Stimulated activated CD4-positive, alpha-beta T cell treated with anti-CD3 and anti-CD28 coated beads, TNF-alpha, amount 100 ng/mL, for 48 hours (primary cell): ENCODE data around the gene RBMY1B.
"Not testable (repeated sequence)": the region's sequence is repeated elsewhere in the genome, so short reads cannot be mapped to it uniquely, and the experiment has no call there.

Experiments
- DNase-seq, 3 donors: peaks; one replicate each; pipeline ENCODE4 v3.0.0-alpha.2; 2020; ENCODE audit warnings: low read depth in 3 of 3

The RBMY1B gene

DNA sequence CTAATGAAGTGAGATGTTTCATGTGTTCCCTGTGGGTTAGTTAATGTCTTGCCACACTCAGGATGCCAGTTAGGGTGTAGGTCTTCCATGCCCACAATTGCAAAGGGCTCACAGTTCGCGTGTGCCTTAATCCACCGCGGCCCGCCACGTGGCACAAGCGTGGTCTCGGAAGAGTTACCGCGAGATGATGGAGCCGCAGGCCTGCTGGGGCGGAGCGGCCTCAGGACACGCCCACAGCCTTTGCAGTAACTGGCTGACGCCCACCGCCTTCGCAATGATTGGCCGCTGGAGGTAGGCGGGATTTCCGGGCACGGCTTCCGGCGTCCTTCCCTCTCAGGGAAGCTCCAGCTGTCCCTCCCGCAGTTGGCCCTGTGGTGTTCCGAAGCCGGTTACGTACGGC lies at the start of gene RBMY1B:
Gene RBMY1B (plus strand): TSS at position 301 of the 400 bp plus-strand sequence. CDS start 2,013 bp downstream, outside the sequence.
- DNase-seq = not testable (repeated sequence)

DNA sequence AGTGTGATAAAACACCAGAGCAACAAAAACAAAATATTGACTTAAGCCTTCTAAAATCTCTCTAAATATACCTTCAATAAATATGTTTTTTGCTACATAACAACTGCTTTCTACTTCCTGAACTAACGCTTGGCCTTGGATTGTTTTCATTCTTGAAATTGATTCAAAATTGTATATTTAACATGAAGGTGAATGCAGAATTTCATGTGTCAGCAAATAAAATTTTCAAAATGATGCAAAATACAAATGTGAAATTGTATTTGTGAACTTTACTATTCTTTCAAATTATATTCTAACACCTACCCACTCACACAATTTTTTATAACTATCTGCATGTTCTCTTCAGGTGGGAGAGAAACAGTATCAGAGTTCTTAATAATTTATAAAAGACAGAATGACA lies 48.2 kb upstream of the RBMY1B start:
- DNase-seq = not testable (repeated sequence)

DNA sequence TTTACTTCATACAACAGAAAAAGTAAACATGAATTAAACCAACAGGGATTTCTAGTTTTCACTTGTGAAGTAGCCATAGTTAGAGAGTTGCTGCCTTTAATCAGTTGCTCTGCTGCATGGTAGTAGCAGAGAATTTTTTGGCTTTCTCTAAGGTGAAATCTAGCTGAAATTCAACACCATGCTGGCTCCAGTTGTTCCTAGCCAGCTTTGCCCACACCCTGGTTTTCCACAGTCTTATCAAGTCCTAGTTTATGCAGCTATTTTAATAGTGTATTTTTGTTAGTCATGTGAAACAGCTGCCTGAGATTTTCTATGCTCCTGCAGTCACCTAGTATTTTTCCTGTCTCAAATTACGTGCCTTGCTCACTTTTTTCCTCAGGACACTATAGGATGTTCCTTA lies 28.2 kb upstream of the RBMY1B start:
- no peak for DNase-seq

DNA sequence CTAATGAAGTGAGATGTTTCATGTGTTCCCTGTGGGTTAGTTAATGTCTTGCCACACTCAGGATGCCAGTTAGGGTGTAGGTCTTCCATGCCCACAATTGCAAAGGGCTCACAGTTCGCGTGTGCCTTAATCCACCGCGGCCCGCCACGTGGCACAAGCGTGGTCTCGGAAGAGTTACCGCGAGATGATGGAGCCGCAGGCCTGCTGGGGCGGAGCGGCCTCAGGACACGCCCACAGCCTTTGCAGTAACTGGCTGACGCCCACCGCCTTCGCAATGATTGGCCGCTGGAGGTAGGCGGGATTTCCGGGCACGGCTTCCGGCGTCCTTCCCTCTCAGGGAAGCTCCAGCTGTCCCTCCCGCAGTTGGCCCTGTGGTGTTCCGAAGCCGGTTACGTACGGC lies 23.4 kb downstream of the RBMY1B start, which contains the start of gene RBMY1A1:
Gene RBMY1A1 (plus strand): TSS at position 301 of the 400 bp plus-strand sequence. CDS start 2,013 bp downstream, outside the sequence.
- not testable (repeated sequence) for DNase-seq

DNA sequence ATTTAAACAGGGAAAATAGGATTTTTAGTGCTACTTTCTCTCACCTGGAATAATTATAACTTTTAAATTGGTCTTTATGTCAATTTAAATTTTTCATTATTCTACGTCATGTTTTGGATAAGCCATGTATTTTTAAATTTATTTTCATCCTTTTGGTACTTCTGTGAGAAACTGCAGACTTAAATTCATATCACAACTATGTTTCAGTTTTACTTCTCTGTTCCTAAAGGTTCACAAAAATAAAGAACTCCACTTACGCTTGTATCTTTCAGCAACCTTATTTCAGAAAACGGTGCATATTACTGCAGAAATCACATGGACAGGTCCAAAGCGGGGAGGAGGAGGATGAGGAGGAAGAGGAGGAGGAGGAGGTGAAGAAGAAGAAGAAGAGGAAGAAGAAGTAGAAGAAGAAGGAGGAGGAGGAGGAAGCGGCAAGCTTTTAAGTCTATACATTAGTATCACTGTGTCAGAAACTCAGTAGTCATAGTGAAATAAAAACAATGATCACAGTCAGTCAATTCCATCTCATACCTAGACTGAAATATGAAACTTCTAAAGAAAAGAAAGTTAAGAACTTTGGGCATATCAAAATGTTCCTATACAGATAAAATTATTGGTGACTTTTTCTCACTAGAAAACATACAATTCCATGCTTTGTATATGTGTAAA lies 48.3 kb downstream of the RBMY1B start:
- DNase-seq = not testable (repeated sequence)
